WTC11 (cell line): ENCODE data around the gene ZNF425. TPM values are rescaled to one million over a fixed set of nuclear protein-coding genes. Genes with fewer than 3 reads are reported as not detected.

Experiments used
- CREM ChIP-seq: sonication (generic); formaldehyde crosslinking; IDR thresholded peaks from 2 replicates; pipeline ENCODE4 v1.8.1; 2022; ENCODE audit warnings: mild to moderate bottlenecking, missing genetic modification reagents, moderate library complexity
- FOXJ3 ChIP-seq: sonication (generic); formaldehyde crosslinking; IDR thresholded peaks from 2 replicates; pipeline ENCODE4 v1.9.0; 2021; ENCODE audit warnings: missing genetic modification reagents, mild to moderate bottlenecking, borderline replicate concordance
- FOXK1 ChIP-seq: sonication (generic); formaldehyde crosslinking; IDR thresholded peaks from 2 replicates; pipeline ENCODE4 v1.8.0; 2022; ENCODE audit warnings: mild to moderate bottlenecking, moderate library complexity, missing genetic modification reagents
- HMGA2 ChIP-seq: fragments of 250-450 bp; sonication (Bioruptor Pico); IDR thresholded peaks from 2 replicates; pipeline ENCODE4 v1.4.0; 2021; ENCODE audit warnings: mild to moderate bottlenecking, moderate library complexity
- KAT7 ChIP-seq: sonication (generic); formaldehyde crosslinking; IDR thresholded peaks from 2 replicates; pipeline ENCODE4 v1.8.1; 2023; ENCODE audit warnings: missing genetic modification reagents, mild to moderate bottlenecking, borderline replicate concordance
- MYBL2 ChIP-seq: sonication (generic); formaldehyde crosslinking; IDR thresholded peaks from 2 replicates; pipeline ENCODE4 v1.8.1; 2023; ENCODE audit warnings: mild to moderate bottlenecking, moderate library complexity, missing genetic modification reagents
- NFYB ChIP-seq: sonication (generic); formaldehyde crosslinking; conservative IDR thresholded peaks from 2 replicates; pipeline ENCODE4 v1.8.0; 2022; ENCODE audit warnings: low read depth, missing genetic modification reagents
- NR1H2 ChIP-seq: sonication (generic); formaldehyde crosslinking; IDR thresholded peaks from 2 replicates; pipeline ENCODE4 v1.9.0; 2021; ENCODE audit warnings: mild to moderate bottlenecking, moderate library complexity, missing genetic modification reagents
- PRRX2 ChIP-seq: fragments of 250-450 bp; sonication (Bioruptor Pico); IDR thresholded peaks from 2 replicates; pipeline ENCODE4 v1.8.0; 2021; ENCODE audit warnings: mild to moderate bottlenecking
- RORB ChIP-seq: fragments of 250-450 bp; sonication (Bioruptor Pico); IDR thresholded peaks from 2 replicates; pipeline ENCODE4 v1.9.0; 2021; ENCODE audit warnings: mild to moderate bottlenecking
- TCF7 ChIP-seq: sonication (generic); formaldehyde crosslinking; IDR thresholded peaks from 2 replicates; pipeline ENCODE4 v1.8.0; 2022; ENCODE audit warnings: mild to moderate bottlenecking, low read depth, missing genetic modification reagents, moderate library complexity
- TEAD4 ChIP-seq: sonication (generic); formaldehyde crosslinking; IDR thresholded peaks from 2 replicates; pipeline ENCODE4 v1.8.0; 2022; ENCODE audit warnings: mild to moderate bottlenecking, missing genetic modification reagents
- ZNF423 ChIP-seq: fragments of 250-450 bp; sonication (Bioruptor Pico); IDR thresholded peaks from 2 replicates; pipeline ENCODE4 v2.1.2; 2022; ENCODE audit warnings: mild to moderate bottlenecking, moderate library complexity
- total RNA-seq: library from RNA; stranded (reverse); gene quantifications from 3 replicates; pipeline ENCODE4 v1.2.3, GENCODE V29; 2021
- TF ChIP-seq, protein P1 (sequence below): sonication (generic); formaldehyde crosslinking; conservative IDR thresholded peaks from 2 replicates; pipeline ENCODE4 v1.8.1; 2023; ENCODE audit warnings: mild to moderate bottlenecking, low read depth, missing genetic modification reagents, moderate library complexity
- TF ChIP-seq, protein P2 (sequence below): sonication (generic); formaldehyde crosslinking; IDR thresholded peaks from 2 replicates; pipeline ENCODE4 v1.8.1; 2023; ENCODE audit warnings: mild to moderate bottlenecking, missing genetic modification reagents
- TF ChIP-seq, protein P3 (sequence below): fragments of 250-450 bp; sonication (Bioruptor Pico); IDR thresholded peaks from 2 replicates; pipeline ENCODE4 v1.9.0; 2021; ENCODE audit warnings: mild to moderate bottlenecking, borderline replicate concordance
- TF ChIP-seq, protein P4 (sequence below): sonication (generic); formaldehyde crosslinking; IDR thresholded peaks from 2 replicates; pipeline ENCODE4 v1.8.0; 2023; ENCODE audit warnings: missing genetic modification reagents
- TF ChIP-seq, protein P5 (sequence below): fragments of 250-450 bp; sonication (Bioruptor Pico); IDR thresholded peaks from 2 replicates; pipeline ENCODE4 v1.9.0; 2021; ENCODE audit warnings: mild to moderate bottlenecking
- TF ChIP-seq, protein P6 (sequence below): sonication (generic); formaldehyde crosslinking; IDR thresholded peaks from 2 replicates; pipeline ENCODE4 v1.8.1; 2022; ENCODE audit warnings: low read depth, mild to moderate bottlenecking, moderate library complexity, missing genetic modification reagents, borderline replicate concordance
- TF ChIP-seq, protein P7 (sequence below): sonication (generic); formaldehyde crosslinking; IDR thresholded peaks from 2 replicates; pipeline ENCODE4 v1.8.0; 2022; ENCODE audit warnings: missing genetic modification reagents
- TF ChIP-seq, protein P8 (sequence below): sonication (generic); formaldehyde crosslinking; IDR thresholded peaks from 2 replicates; pipeline ENCODE4 v1.8.0; 2022; ENCODE audit warnings: mild to moderate bottlenecking, missing genetic modification reagents

Gene ZNF425
- total RNA-seq, 1 experiment from 2014 or later, result 3.8 TPM

DNA sequence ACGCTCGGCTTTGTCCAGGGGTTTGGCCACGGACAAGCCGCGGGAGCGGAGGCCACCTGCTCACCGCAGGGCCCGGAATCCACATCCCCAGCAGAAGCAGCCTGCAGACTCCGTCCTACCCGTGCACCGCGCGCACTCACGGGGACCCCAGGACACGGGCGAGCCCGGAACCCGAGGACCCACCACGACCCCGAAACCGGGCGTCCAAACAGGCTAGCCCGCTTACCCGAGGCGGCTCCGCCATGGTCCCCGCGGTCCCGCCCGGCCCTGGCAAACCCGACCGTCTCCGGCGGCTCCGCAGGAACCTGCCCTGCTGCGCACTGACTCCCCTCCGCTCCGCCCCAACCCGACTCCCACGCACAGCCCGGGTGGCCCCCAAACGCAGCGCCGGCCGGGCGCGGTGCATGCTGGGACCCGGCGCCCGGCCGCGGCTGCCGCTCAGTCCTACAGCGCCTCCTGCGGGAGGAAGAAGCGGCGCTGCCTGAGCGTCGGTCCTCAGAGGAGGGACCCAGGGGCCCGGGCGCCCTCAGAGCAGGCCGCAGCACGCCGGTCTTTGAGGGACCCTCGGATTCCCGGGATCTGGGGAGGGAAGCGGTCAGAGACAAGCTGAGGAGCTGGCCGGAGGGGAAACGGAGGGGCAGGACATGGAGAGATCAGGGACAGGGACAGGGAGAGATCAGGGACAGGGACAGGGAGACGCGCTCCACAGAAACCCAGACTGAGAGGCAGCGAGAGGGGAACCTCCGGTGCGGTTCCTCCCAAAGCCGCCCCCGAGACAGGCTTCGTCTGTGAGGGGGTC, 35.5 kb downstream of the ZNF425 start, which contains the start of gene ZNF786 (continued):
- TF ChIP-seq, protein P1, sequence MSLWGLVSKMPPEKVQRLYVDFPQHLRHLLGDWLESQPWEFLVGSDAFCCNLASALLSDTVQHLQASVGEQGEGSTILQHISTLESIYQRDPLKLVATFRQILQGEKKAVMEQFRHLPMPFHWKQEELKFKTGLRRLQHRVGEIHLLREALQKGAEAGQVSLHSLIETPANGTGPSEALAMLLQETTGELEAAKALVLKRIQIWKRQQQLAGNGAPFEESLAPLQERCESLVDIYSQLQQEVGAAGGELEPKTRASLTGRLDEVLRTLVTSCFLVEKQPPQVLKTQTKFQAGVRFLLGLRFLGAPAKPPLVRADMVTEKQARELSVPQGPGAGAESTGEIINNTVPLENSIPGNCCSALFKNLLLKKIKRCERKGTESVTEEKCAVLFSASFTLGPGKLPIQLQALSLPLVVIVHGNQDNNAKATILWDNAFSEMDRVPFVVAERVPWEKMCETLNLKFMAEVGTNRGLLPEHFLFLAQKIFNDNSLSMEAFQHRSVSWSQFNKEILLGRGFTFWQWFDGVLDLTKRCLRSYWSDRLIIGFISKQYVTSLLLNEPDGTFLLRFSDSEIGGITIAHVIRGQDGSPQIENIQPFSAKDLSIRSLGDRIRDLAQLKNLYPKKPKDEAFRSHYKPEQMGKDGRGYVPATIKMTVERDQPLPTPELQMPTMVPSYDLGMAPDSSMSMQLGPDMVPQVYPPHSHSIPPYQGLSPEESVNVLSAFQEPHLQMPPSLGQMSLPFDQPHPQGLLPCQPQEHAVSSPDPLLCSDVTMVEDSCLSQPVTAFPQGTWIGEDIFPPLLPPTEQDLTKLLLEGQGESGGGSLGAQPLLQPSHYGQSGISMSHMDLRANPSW (CRISPR knock-in tag), result no peak
- TF ChIP-seq TCF7 (no peak), NR1H2 (CRISPR knock-in tag) (no peak), FOXJ3 (CRISPR knock-in tag) (no peak), ZNF423 (CRISPR knock-in tag) (peak; percentile 20; the same call in 1 of the 2 replicates), PRRX2 (CRISPR knock-in tag) (peak; percentile 56; the same call in 1 of the 2 replicates), FOXK1 (peak; percentile 20; the same call in 1 of the 2 replicates), NFYB (CRISPR knock-in tag) (no peak), KAT7 (CRISPR knock-in tag) (0 out of 2 replicates have a peak, but pooled peaks have one; percentile 15), TEAD4 (no peak), HMGA2 (CRISPR knock-in tag) (no peak), RORB (no peak), MYBL2 (CRISPR knock-in tag) (peak; percentile 73; the same call in 1 of the 2 replicates), CREM (CRISPR knock-in tag) (peak; percentile 37; the same call in 1 of the 2 replicates)
- TF ChIP-seq, protein P2, sequence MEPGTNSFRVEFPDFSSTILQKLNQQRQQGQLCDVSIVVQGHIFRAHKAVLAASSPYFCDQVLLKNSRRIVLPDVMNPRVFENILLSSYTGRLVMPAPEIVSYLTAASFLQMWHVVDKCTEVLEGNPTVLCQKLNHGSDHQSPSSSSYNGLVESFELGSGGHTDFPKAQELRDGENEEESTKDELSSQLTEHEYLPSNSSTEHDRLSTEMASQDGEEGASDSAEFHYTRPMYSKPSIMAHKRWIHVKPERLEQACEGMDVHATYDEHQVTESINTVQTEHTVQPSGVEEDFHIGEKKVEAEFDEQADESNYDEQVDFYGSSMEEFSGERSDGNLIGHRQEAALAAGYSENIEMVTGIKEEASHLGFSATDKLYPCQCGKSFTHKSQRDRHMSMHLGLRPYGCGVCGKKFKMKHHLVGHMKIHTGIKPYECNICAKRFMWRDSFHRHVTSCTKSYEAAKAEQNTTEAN (CRISPR knock-in tag), result peak; percentile 37; the same call in 1 of the 2 replicates
- TF ChIP-seq, protein P3, sequence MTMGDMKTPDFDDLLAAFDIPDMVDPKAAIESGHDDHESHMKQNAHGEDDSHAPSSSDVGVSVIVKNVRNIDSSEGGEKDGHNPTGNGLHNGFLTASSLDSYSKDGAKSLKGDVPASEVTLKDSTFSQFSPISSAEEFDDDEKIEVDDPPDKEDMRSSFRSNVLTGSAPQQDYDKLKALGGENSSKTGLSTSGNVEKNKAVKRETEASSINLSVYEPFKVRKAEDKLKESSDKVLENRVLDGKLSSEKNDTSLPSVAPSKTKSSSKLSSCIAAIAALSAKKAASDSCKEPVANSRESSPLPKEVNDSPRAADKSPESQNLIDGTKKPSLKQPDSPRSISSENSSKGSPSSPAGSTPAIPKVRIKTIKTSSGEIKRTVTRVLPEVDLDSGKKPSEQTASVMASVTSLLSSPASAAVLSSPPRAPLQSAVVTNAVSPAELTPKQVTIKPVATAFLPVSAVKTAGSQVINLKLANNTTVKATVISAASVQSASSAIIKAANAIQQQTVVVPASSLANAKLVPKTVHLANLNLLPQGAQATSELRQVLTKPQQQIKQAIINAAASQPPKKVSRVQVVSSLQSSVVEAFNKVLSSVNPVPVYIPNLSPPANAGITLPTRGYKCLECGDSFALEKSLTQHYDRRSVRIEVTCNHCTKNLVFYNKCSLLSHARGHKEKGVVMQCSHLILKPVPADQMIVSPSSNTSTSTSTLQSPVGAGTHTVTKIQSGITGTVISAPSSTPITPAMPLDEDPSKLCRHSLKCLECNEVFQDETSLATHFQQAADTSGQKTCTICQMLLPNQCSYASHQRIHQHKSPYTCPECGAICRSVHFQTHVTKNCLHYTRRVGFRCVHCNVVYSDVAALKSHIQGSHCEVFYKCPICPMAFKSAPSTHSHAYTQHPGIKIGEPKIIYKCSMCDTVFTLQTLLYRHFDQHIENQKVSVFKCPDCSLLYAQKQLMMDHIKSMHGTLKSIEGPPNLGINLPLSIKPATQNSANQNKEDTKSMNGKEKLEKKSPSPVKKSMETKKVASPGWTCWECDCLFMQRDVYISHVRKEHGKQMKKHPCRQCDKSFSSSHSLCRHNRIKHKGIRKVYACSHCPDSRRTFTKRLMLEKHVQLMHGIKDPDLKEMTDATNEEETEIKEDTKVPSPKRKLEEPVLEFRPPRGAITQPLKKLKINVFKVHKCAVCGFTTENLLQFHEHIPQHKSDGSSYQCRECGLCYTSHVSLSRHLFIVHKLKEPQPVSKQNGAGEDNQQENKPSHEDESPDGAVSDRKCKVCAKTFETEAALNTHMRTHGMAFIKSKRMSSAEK (CRISPR knock-in tag), result no peak
- TF ChIP-seq, protein P4, sequence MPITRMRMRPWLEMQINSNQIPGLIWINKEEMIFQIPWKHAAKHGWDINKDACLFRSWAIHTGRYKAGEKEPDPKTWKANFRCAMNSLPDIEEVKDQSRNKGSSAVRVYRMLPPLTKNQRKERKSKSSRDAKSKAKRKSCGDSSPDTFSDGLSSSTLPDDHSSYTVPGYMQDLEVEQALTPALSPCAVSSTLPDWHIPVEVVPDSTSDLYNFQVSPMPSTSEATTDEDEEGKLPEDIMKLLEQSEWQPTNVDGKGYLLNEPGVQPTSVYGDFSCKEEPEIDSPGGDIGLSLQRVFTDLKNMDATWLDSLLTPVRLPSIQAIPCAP (CRISPR knock-in tag), result no peak
- TF ChIP-seq, protein P5, sequence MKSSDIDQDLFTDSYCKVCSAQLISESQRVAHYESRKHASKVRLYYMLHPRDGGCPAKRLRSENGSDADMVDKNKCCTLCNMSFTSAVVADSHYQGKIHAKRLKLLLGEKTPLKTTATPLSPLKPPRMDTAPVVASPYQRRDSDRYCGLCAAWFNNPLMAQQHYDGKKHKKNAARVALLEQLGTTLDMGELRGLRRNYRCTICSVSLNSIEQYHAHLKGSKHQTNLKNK, result no peak
- TF ChIP-seq, protein P6, sequence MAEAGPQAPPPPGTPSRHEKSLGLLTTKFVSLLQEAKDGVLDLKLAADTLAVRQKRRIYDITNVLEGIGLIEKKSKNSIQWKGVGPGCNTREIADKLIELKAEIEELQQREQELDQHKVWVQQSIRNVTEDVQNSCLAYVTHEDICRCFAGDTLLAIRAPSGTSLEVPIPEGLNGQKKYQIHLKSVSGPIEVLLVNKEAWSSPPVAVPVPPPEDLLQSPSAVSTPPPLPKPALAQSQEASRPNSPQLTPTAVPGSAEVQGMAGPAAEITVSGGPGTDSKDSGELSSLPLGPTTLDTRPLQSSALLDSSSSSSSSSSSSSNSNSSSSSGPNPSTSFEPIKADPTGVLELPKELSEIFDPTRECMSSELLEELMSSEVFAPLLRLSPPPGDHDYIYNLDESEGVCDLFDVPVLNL (CRISPR knock-in tag), result no peak; the same call in 1 of the 2 replicates
- TF ChIP-seq, protein P7, sequence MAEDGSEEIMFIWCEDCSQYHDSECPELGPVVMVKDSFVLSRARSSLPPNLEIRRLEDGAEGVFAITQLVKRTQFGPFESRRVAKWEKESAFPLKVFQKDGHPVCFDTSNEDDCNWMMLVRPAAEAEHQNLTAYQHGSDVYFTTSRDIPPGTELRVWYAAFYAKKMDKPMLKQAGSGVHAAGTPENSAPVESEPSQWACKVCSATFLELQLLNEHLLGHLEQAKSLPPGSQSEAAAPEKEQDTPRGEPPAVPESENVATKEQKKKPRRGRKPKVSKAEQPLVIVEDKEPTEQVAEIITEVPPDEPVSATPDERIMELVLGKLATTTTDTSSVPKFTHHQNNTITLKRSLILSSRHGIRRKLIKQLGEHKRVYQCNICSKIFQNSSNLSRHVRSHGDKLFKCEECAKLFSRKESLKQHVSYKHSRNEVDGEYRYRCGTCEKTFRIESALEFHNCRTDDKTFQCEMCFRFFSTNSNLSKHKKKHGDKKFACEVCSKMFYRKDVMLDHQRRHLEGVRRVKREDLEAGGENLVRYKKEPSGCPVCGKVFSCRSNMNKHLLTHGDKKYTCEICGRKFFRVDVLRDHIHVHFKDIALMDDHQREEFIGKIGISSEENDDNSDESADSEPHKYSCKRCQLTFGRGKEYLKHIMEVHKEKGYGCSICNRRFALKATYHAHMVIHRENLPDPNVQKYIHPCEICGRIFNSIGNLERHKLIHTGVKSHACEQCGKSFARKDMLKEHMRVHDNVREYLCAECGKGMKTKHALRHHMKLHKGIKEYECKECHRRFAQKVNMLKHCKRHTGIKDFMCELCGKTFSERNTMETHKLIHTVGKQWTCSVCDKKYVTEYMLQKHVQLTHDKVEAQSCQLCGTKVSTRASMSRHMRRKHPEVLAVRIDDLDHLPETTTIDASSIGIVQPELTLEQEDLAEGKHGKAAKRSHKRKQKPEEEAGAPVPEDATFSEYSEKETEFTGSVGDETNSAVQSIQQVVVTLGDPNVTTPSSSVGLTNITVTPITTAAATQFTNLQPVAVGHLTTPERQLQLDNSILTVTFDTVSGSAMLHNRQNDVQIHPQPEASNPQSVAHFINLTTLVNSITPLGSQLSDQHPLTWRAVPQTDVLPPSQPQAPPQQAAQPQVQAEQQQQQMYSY (CRISPR knock-in tag), result no peak
- TF ChIP-seq, protein P8, sequence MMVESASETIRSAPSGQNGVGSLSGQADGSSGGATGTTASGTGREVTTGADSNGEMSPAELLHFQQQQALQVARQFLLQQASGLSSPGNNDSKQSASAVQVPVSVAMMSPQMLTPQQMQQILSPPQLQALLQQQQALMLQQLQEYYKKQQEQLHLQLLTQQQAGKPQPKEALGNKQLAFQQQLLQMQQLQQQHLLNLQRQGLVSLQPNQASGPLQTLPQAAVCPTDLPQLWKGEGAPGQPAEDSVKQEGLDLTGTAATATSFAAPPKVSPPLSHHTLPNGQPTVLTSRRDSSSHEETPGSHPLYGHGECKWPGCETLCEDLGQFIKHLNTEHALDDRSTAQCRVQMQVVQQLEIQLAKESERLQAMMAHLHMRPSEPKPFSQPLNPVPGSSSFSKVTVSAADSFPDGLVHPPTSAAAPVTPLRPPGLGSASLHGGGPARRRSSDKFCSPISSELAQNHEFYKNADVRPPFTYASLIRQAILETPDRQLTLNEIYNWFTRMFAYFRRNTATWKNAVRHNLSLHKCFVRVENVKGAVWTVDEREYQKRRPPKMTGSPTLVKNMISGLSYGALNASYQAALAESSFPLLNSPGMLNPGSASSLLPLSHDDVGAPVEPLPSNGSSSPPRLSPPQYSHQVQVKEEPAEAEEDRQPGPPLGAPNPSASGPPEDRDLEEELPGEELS (CRISPR knock-in tag), result 0 out of 2 replicates have a peak, but pooled peaks have one; percentile 21
